ENCODE results near the gene SMPD3.

SMPD3 gene

GRCh38 chr16:68404736-68405345 is 43.5 kb downstream of the SMPD3 start:
- Mint-ChIP-seq H3K9me3 (no peaks in the 10 kb centered on the region), H3K27me3 (peaks cover 9% of the 10 kb centered on the region), H3K36me3 (ENCODE audit: insufficient read depth) (peaks cover 2% of the 10 kb centered on the region), H3K27ac (ENCODE audit: low read depth) (no peak overlapping the region), H3K4me3 (no peak overlapping the region), H3K4me1 (peaks cover 8% of the 10 kb centered on the region)
- ATAC-seq (replicated peaks; ENCODE audit: extremely low read depth, poor library complexity, severe bottlenecking) (no peak), DNase-seq (ENCODE audit: low spot score in 2 of 2) (no peak)

- DNase-seq (ENCODE audit: low spot score in 2 of 2) (no peak), ATAC-seq (replicated peaks; ENCODE audit: extremely low read depth, poor library complexity, severe bottlenecking) (no peak)
- H3K36me3 Mint-ChIP-seq (ENCODE audit: insufficient read depth): peaks cover 2% of the 10 kb centered on the region
- H3K4me1 Mint-ChIP-seq: peaks cover 7% of the 10 kb centered on the region
- peaks cover 9% of the 10 kb centered on the region for H3K27me3 Mint-ChIP-seq
- no peak overlapping the region for H3K27ac Mint-ChIP-seq (ENCODE audit: low read depth)
- H3K9me3 Mint-ChIP-seq: no peaks in the 10 kb centered on the region
- no peak overlapping the region for H3K4me3 Mint-ChIP-seq
Observed at GRCh38 chr16:68403704-68404103, 44.6 kb downstream of the SMPD3 start.

GRCh38 chr16:68403177-68403576 is 45.1 kb downstream of the SMPD3 start:
- ATAC-seq (replicated peaks; ENCODE audit: extremely low read depth, poor library complexity, severe bottlenecking) (no peak), DNase-seq (ENCODE audit: low spot score in 2 of 2) (no peak)
- no peak overlapping the region for H3K4me3 Mint-ChIP-seq
- H3K27ac Mint-ChIP-seq (ENCODE audit: low read depth): no peak overlapping the region
- H3K4me1 Mint-ChIP-seq: peaks cover 7% of the 10 kb centered on the region
- no peaks in the 10 kb centered on the region for H3K9me3 Mint-ChIP-seq
- H3K27me3 Mint-ChIP-seq: peaks cover 9% of the 10 kb centered on the region
- peaks cover 2% of the 10 kb centered on the region for H3K36me3 Mint-ChIP-seq (ENCODE audit: insufficient read depth)

GRCh38 chr16:68402748-68403040 is 45.6 kb downstream of the SMPD3 start:
- Mint-ChIP-seq H3K27ac (ENCODE audit: low read depth) (no peak overlapping the region), H3K4me1 (peaks cover 7% of the 10 kb centered on the region), H3K36me3 (ENCODE audit: insufficient read depth) (peaks cover 2% of the 10 kb centered on the region), H3K27me3 (peaks cover 9% of the 10 kb centered on the region), H3K4me3 (no peak overlapping the region), H3K9me3 (no peaks in the 10 kb centered on the region)
- ATAC-seq (replicated peaks; ENCODE audit: extremely low read depth, poor library complexity, severe bottlenecking) (no peak), DNase-seq (ENCODE audit: low spot score in 2 of 2) (no peak)

- H3K36me3 Mint-ChIP-seq (ENCODE audit: insufficient read depth): peaks cover 2% of the 10 kb centered on the region
- DNase-seq (ENCODE audit: low spot score in 2 of 2): no peak
- peak overlapping the region; percentile 12 for H3K27ac Mint-ChIP-seq (ENCODE audit: low read depth)
- no peaks in the 10 kb centered on the region for H3K9me3 Mint-ChIP-seq
- no peak for ATAC-seq (replicated peaks; ENCODE audit: extremely low read depth, poor library complexity, severe bottlenecking)
- H3K4me3 Mint-ChIP-seq: no peak overlapping the region
- peaks cover 7% of the 10 kb centered on the region for H3K4me1 Mint-ChIP-seq
- H3K27me3 Mint-ChIP-seq: peaks cover 9% of the 10 kb centered on the region
Observed at GRCh38 chr16:68401871-68402747, 46.2 kb downstream of the SMPD3 start.

- no peaks in the 10 kb centered on the region for H3K9me3 Mint-ChIP-seq
- ATAC-seq (replicated peaks; ENCODE audit: extremely low read depth, poor library complexity, severe bottlenecking) (no peak), DNase-seq (ENCODE audit: low spot score in 2 of 2) (no peak)
- peaks cover 2% of the 10 kb centered on the region for H3K36me3 Mint-ChIP-seq (ENCODE audit: insufficient read depth)
- no peak overlapping the region for H3K27ac Mint-ChIP-seq (ENCODE audit: low read depth)
- no peaks in the 10 kb centered on the region for H3K27me3 Mint-ChIP-seq
- H3K4me1 Mint-ChIP-seq: peaks cover 12% of the 10 kb centered on the region
- H3K4me3 Mint-ChIP-seq: no peak overlapping the region
Observed at GRCh38 chr16:68400924-68401460, 47.3 kb downstream of the SMPD3 start.

- Mint-ChIP-seq H3K27me3 (no peaks in the 10 kb centered on the region), H3K4me3 (no peak overlapping the region), H3K36me3 (ENCODE audit: insufficient read depth) (peaks cover 2% of the 10 kb centered on the region), H3K4me1 (peaks cover 12% of the 10 kb centered on the region), H3K27ac (ENCODE audit: low read depth) (no peak overlapping the region), H3K9me3 (no peaks in the 10 kb centered on the region)
- ATAC-seq (replicated peaks; ENCODE audit: extremely low read depth, poor library complexity, severe bottlenecking) (no peak), DNase-seq (ENCODE audit: low spot score in 2 of 2) (no peak)
Observed at GRCh38 chr16:68400083-68400923, 48.0 kb downstream of the SMPD3 start.

GRCh38 chr16:68399456-68399855 is 48.9 kb downstream of the SMPD3 start:
- Mint-ChIP-seq H3K36me3 (ENCODE audit: insufficient read depth) (no peaks in the 10 kb centered on the region), H3K27me3 (no peaks in the 10 kb centered on the region), H3K4me3 (no peak overlapping the region), H3K4me1 (peaks cover 12% of the 10 kb centered on the region), H3K9me3 (no peaks in the 10 kb centered on the region), H3K27ac (ENCODE audit: low read depth) (no peak overlapping the region)
- DNase-seq (ENCODE audit: low spot score in 2 of 2) (no peak), ATAC-seq (replicated peaks; ENCODE audit: extremely low read depth, poor library complexity, severe bottlenecking) (no peak)

GRCh38 chr16:68397710-68398201 is 50.6 kb downstream of the SMPD3 start:
- DNase-seq (ENCODE audit: low spot score in 2 of 2): no peak
- H3K9me3 Mint-ChIP-seq: no peaks in the 10 kb centered on the region
- H3K27me3 Mint-ChIP-seq: no peaks in the 10 kb centered on the region
- H3K4me3 Mint-ChIP-seq: no peak overlapping the region
- no peak for ATAC-seq (replicated peaks; ENCODE audit: extremely low read depth, poor library complexity, severe bottlenecking)
- H3K4me1 Mint-ChIP-seq: peaks cover 12% of the 10 kb centered on the region
- H3K36me3 Mint-ChIP-seq (ENCODE audit: insufficient read depth): no peaks in the 10 kb centered on the region
- no peak overlapping the region for H3K27ac Mint-ChIP-seq (ENCODE audit: low read depth)

- H3K9me3 Mint-ChIP-seq: no peaks in the 10 kb centered on the region
- no peaks in the 10 kb centered on the region for H3K27me3 Mint-ChIP-seq
- H3K4me1 Mint-ChIP-seq: peaks cover 12% of the 10 kb centered on the region
- no peak for ATAC-seq (replicated peaks; ENCODE audit: extremely low read depth, poor library complexity, severe bottlenecking)
- H3K27ac Mint-ChIP-seq (ENCODE audit: low read depth): peak overlapping the region; percentile 61
- H3K4me3 Mint-ChIP-seq: no peak overlapping the region
- peak; percentile 28 to 36 for DNase-seq (ENCODE audit: low spot score in 2 of 2)
- H3K36me3 Mint-ChIP-seq (ENCODE audit: insufficient read depth): no peaks in the 10 kb centered on the region
Observed at GRCh38 chr16:68396481-68396880, 51.8 kb downstream of the SMPD3 start.

GRCh38 chr16:68395815-68396214 is 52.5 kb downstream of the SMPD3 start:
- peaks cover 6% of the 10 kb centered on the region for H3K4me1 Mint-ChIP-seq
- ATAC-seq (replicated peaks; ENCODE audit: extremely low read depth, poor library complexity, severe bottlenecking) (no peak), DNase-seq (ENCODE audit: low spot score in 2 of 2) (no peak)
- H3K36me3 Mint-ChIP-seq (ENCODE audit: insufficient read depth): no peaks in the 10 kb centered on the region
- H3K9me3 Mint-ChIP-seq: no peaks in the 10 kb centered on the region
- H3K27ac Mint-ChIP-seq (ENCODE audit: low read depth): no peak overlapping the region
- H3K27me3 Mint-ChIP-seq: no peaks in the 10 kb centered on the region
- no peak overlapping the region for H3K4me3 Mint-ChIP-seq

GRCh38 chr16:68395167-68395786 is 53.0 kb downstream of the SMPD3 start:
- Mint-ChIP-seq H3K4me1 (peaks cover 5% of the 10 kb centered on the region), H3K36me3 (ENCODE audit: insufficient read depth) (no peaks in the 10 kb centered on the region), H3K27me3 (no peaks in the 10 kb centered on the region), H3K27ac (ENCODE audit: low read depth) (no peak overlapping the region), H3K9me3 (no peaks in the 10 kb centered on the region), H3K4me3 (no peak overlapping the region)
- DNase-seq (ENCODE audit: low spot score in 2 of 2): no peak
- ATAC-seq (replicated peaks; ENCODE audit: extremely low read depth, poor library complexity, severe bottlenecking): no peak
